OCI-LY7 (cell line): ENCODE data around the gene HUNK. TPM values are rescaled to one million over a fixed set of nuclear protein-coding genes. Genes with fewer than 3 reads are reported as not detected.

ENCODE experiments used
- BruUV-seq: library from RNA; stranded (reverse); fragments of 400-500 nt; replicated peaks from 2 replicates; lab custom pipeline; 2021; lab: Mats Ljungman, UMichigan
- CTCF ChIA-PET: fragments of 300-600 bp; sonication (Branson Sonifier 250); formaldehyde crosslinking; loops from one replicate; lab custom pipeline; 2022; ENCODE audit warnings: antibody characterized with exemption; ENCODE audit not compliant: unreplicated experiment; lab: Charles Lee
- POLR2A ChIA-PET: fragments of 300-600 bp; sonication (Branson Sonifier 250); formaldehyde crosslinking; loops from one replicate; lab custom pipeline; 2022; ENCODE audit warnings: antibody characterized with exemption; lab: Charles Lee
- DNase-seq: peaks from one replicate; pipeline ENCODE4 v3.0.0-alpha.2; 2015; ENCODE audit warnings: low spot score
- H2AFZ ChIP-seq: fragments of 200-600 bp; sonication (generic), shearing (Covaris generic); 2 replicates; pipeline ENCODE4 v1.6.1; 2014; ENCODE audit warnings: mild to moderate bottlenecking, antibody characterized with exemption, low read length, moderate library complexity
- H3K27ac ChIP-seq: fragments of 200-600 bp; sonication (generic); 2 replicates; pipeline ENCODE4 v1.5.1; 2014; ENCODE audit warnings: mixed run types, low read depth, mild to moderate bottlenecking, moderate library complexity, low read length, inconsistent platforms; ENCODE audit not compliant: poor library complexity, severe bottlenecking
- H3K36me3 ChIP-seq: fragments of 200-600 bp; sonication (generic); 2 replicates; pipeline ENCODE4 v1.6.1; 2014; ENCODE audit warnings: mild to moderate bottlenecking, antibody characterized with exemption, low read length, moderate library complexity, mixed read lengths; ENCODE audit not compliant: insufficient read depth
- H3K4me1 ChIP-seq: fragments of 200-600 bp; sonication (generic); 2 replicates; pipeline ENCODE4 v1.5.1; 2014; ENCODE audit warnings: mild to moderate bottlenecking, low read length; ENCODE audit not compliant: insufficient read depth, poor library complexity, severe bottlenecking
- H3K4me2 ChIP-seq: fragments of 200-600 bp; sonication (generic); 2 replicates; pipeline ENCODE4 v1.6.1; 2014; ENCODE audit warnings: mild to moderate bottlenecking, low read length
- H3K4me3 ChIP-seq: fragments of 200-600 bp; sonication (generic); 2 replicates; pipeline ENCODE4 v1.5.1; 2014; ENCODE audit warnings: mild to moderate bottlenecking, low read depth, low read length; ENCODE audit not compliant: poor library complexity, severe bottlenecking
- H3K79me2 ChIP-seq: fragments of 200-600 bp; sonication (generic); 2 replicates; pipeline ENCODE4 v1.6.1; 2016; ENCODE audit warnings: low read depth, mild to moderate bottlenecking, low read length, moderate library complexity, mixed read lengths; ENCODE audit not compliant: insufficient read depth
- H3K9me2 ChIP-seq: fragments of 200-600 bp; sonication (generic); 2 replicates; pipeline ENCODE4 v1.6.1; 2016; ENCODE audit warnings: mild to moderate bottlenecking, low read length, mixed read lengths; ENCODE audit not compliant: insufficient read depth
- H3K9me3 ChIP-seq: fragments of 200-600 bp; sonication (generic); 2 replicates; pipeline ENCODE4 v1.6.1; 2014; ENCODE audit warnings: mild to moderate bottlenecking, mixed run types, low read length, mixed read lengths
- H4K20me1 ChIP-seq: fragments of 200-600 bp; sonication (generic); 2 replicates; pipeline ENCODE4 v1.6.1; 2014; ENCODE audit warnings: mild to moderate bottlenecking, antibody characterized with exemption, low read length, moderate library complexity, mixed read lengths; ENCODE audit not compliant: insufficient read depth
- CTCF ChIP-seq: fragments of 200-600 bp; sonication (generic); conservative IDR thresholded peaks from 2 replicates; pipeline ENCODE4 v1.5.1; 2014; ENCODE audit warnings: mild to moderate bottlenecking, antibody characterized with exemption, low read length, moderate library complexity, mixed read lengths
- EZH2phosphoT487 ChIP-seq: fragments of 200-600 bp; sonication (generic); IDR thresholded peaks from 2 replicates; pipeline ENCODE4 v1.6.1; 2018; ENCODE audit warnings: low read depth, borderline replicate concordance, mild to moderate bottlenecking, mixed run types, antibody characterized with exemption, low read length, moderate library complexity, mixed read lengths
- intact Hi-C: fragments of 100-400 bp; cut with micrococcal nuclease; formaldehyde crosslinking; loops from one replicate; pipeline ENCODE4 v1.10.0; 2022; ENCODE audit not compliant: unreplicated experiment
- total RNA-seq, 2 experiments: library from RNA; depleted of rRNA in 1 of 2; stranded (reverse); fragments of >200 nt in 1 of 2; shearing (Covaris generic) in 1 of 2; gene quantifications; 2 replicates each; pipeline ENCODE4 v1.2.3, GENCODE V29; 2014 to 2022

The HUNK gene
- total RNA-seq, 2 experiments from 2014 or later = 0.35 to 5.5 TPM

GRCh38 chr21:32004291-32004690 is 131.5 kb downstream of the HUNK start:
- no peaks in the 10 kb centered on the region for H3K4me1 ChIP-seq
- TF ChIP-seq EZH2phosphoT487 (no peak), CTCF (no peak)
- H3K4me2 ChIP-seq = no peak overlapping the region
- H3K27ac ChIP-seq = no peak overlapping the region
- H3K79me2 ChIP-seq = no peaks in the 10 kb centered on the region
- CTCF ChIA-PET = no interaction called here
- no peak overlapping the region for H3K4me3 ChIP-seq
- intact Hi-C loops = no loop called here
- no TSS peak for BruUV-seq
- POLR2A ChIA-PET = interaction anchor here (0.5 kb wide), 1 partner anchor 91 kb away, joined by 6 read pairs; no protein-coding TSS in a partner anchor
- no peak for DNase-seq
- no peak overlapping the region for H2AFZ ChIP-seq
- no peaks in the 10 kb centered on the region for H3K9me2 ChIP-seq
- no peaks in the 10 kb centered on the region for H3K36me3 ChIP-seq
- no peaks in the 10 kb centered on the region for H4K20me1 ChIP-seq
- H3K9me3 ChIP-seq = no peaks in the 10 kb centered on the region

GRCh38 chr21:32007456-32007855 is 134.6 kb downstream of the HUNK start:
- Histone ChIP-seq H3K4me1 (no peaks in the 10 kb centered on the region), H3K9me2 (no peaks in the 10 kb centered on the region), H3K4me3 (no peak overlapping the region), H3K4me2 (no peak overlapping the region), H3K9me3 (no peaks in the 10 kb centered on the region), H2AFZ (no peak overlapping the region), H3K79me2 (no peaks in the 10 kb centered on the region), H3K27ac (no peak overlapping the region), H4K20me1 (no peaks in the 10 kb centered on the region), H3K36me3 (no peaks in the 10 kb centered on the region)
- BruUV-seq = no TSS peak
- DNase-seq = no peak
- ChIA-PET POLR2A (no interaction called here), CTCF (no interaction called here)
- intact Hi-C loops = no loop called here
- no peak for TF ChIP-seq EZH2phosphoT487
- no peak for TF ChIP-seq CTCF

- no peaks in the 10 kb centered on the region for H3K36me3 ChIP-seq
- TF ChIP-seq CTCF (no peak), EZH2phosphoT487 (no peak)
Measured at GRCh38 chr21:32008714-32009113, 135.9 kb downstream of the HUNK start.

More at GRCh38 chr21:32008714-32009113, 135.9 kb downstream of the HUNK start:
- H4K20me1 ChIP-seq = no peaks in the 10 kb centered on the region
- H3K9me3 ChIP-seq = no peaks in the 10 kb centered on the region
- no peak overlapping the region for H2AFZ ChIP-seq
- BruUV-seq = no TSS peak
- H3K27ac ChIP-seq = no peak overlapping the region
- no peak overlapping the region for H3K4me3 ChIP-seq
- ChIA-PET CTCF (no interaction called here), POLR2A (no interaction called here)
- H3K9me2 ChIP-seq = no peaks in the 10 kb centered on the region; the same call in 1 of the 2 replicates
- no peaks in the 10 kb centered on the region for H3K79me2 ChIP-seq
- no peak overlapping the region for H3K4me2 ChIP-seq
- H3K4me1 ChIP-seq = no peaks in the 10 kb centered on the region
- no peak for DNase-seq
- intact Hi-C loops = no loop called here
